GM12864 (cell line): ENCODE data around the gene NDUFB6.
A peak's percentile ranks its signal among the peaks of the same experiment; 100 is the strongest.

Source experiments
- DNase-seq: peaks from one replicate; pipeline ENCODE4 v3.0.0-alpha.2; 2011; ENCODE audit warnings: low read depth
- H3K4me3 ChIP-seq: 2 replicates; pipeline ENCODE4 v1.5.1; 2011; ENCODE audit warnings: mild to moderate bottlenecking, low read depth, low read length, control low read depth
- CTCF ChIP-seq: IDR thresholded peaks from 2 replicates; pipeline ENCODE4 v1.5.1; 2011; ENCODE audit warnings: low read depth, mild to moderate bottlenecking, moderate library complexity, low read length, control low read depth, inconsistent platforms; ENCODE audit errors: missing control alignments

Gene NDUFB6

DNA sequence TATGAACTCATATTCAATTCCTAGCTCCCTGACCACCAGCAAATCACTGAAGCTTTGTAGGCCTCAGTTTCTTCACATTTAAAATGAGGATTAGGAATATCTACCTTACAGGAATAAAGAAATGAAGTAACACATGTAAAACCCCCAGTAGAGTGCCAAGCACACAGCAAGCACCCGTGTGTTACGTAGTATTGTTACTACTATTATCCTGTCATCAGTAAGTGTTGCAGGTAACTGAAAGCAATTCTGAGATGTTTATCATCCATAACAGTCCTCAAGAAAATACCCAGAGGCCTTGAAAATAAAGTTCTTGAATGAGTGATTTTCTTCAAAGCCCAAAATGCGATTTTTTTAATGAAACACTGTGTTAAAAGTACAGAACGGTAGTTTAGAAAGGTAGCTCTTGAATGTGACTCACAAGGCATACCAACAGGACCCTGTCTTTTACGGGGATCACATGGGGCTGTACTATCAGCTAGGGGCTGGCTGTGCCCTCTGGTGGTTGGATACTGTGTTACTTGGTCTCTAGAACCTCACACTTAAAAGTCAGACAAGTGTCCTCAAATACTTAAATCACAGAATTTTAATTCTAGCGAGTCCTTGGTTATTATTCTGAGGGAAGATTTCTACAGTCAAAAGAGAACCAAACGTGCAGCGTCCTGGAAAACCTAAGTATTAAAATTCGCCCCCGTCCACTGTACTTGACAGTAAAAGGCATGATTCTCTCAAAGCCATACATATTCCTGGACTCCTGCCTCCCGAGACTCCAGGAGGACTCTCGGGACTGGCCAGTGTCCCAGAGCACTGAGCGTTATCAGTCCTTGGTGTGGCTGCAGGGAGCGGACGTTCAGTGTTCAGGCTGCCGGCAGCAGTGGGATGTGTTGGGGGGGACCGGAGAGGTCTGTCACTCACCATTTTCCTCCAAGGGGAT lies 725 bp downstream of the NDUFB6 start:
- DNase-seq = peak; percentile 66
- H3K4me3 ChIP-seq = peak overlapping the region; percentile 54
- peak; percentile 76 for TF ChIP-seq CTCF

GRCh38 chr9:32570262-32570661 lies 2.7 kb downstream of the NDUFB6 start:
- TF ChIP-seq CTCF = no peak
- no peak for DNase-seq

DNA sequence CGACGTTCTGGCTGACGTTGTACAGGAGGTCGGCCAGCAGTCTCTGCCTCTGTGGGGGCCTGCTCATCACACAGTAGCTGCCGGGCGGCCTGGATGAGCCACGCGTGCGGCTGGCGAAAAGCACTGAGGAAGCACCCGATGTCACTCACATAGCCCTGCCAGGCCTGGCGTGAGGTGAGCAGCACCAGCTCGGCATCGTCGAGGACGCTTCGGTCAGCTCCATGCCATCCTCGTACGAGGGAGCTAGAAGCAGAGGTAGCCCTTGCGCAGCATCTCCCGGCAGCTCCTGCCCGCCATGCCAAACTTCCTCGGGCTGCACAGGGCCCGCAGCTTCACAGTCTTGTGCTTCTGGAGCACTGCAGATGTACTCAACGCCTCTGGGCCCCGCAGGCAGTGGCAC lies 6.2 kb downstream of the NDUFB6 start:
- no peak overlapping the region for H3K4me3 ChIP-seq
- TF ChIP-seq CTCF = no peak
- no peak for DNase-seq

More at GRCh38 chr9:32570262-32570661, 2.7 kb downstream of the NDUFB6 start:
- no peak overlapping the region for H3K4me3 ChIP-seq

DNA sequence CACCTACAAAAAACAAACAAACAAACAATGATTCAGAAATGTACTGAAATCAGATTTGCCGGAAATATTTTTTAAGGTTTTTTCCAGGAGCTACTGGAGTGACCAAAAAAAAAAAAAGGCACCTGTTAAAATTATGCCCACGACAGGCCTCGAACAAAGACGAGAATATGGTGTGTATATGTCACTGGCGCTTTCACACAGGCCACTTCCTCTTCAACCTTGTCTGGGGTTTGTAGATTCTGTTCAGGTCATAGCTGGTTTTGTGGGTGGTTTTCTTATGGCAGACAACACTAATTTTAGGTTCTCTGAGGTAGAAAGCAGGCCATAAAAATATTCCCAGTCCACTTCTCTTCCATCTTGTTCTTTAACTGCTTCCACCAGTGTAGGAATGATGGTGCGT lies 7.0 kb downstream of the NDUFB6 start:
- TF ChIP-seq CTCF = no peak
- no peak overlapping the region for H3K4me3 ChIP-seq
- no peak for DNase-seq

DNA sequence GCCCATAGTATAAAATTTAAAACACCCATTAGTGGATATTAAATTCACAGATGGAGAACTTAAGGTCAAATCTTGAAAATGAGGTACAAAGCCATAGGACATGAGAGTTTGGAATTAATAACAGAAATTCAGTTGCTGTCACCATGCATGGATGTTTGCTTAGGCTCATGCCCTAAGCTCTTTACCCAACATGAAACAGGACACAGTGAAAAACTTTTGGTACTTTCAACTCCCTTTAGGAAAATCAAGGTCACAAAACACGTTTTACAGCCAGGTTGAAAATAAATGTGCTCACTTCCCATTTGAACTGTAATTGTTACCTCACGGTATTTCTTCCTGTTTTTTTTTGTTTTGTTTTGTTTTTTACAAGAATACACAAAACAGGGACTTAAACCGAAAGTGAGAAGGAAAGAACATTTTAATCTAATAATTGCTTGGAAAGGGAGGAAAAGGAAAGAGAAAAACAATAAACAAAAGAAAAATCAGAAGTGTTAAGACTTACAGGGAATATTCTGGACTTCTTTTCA lies 14.5 kb downstream of the NDUFB6 start:
- no peak for TF ChIP-seq CTCF
- DNase-seq = no peak
- H3K4me3 ChIP-seq = no peak overlapping the region

GRCh38 chr9:32554591-32554990 lies 18.4 kb downstream of the NDUFB6 start:
- no peak overlapping the region for H3K4me3 ChIP-seq
- DNase-seq = no peak
- TF ChIP-seq CTCF = no peak
